ENCODE measurements around the gene MCUR1.
"Not testable (repeated sequence)": the region's sequence is repeated elsewhere in the genome, so short reads cannot be mapped to it uniquely, and the experiment has no call there.

Gene MCUR1

GRCh38 chr6:13775466-13775865, 38.9 kb downstream of the MCUR1 start:
- DNase-seq = not testable (repeated sequence)

GRCh38 chr6:13772358-13773030, 41.9 kb downstream of the MCUR1 start:
- DNase-seq = not testable (repeated sequence)

GRCh38 chr6:13769655-13770053, 44.7 kb downstream of the MCUR1 start:
- no peak for DNase-seq

GRCh38 chr6:13769034-13769654, 45.2 kb downstream of the MCUR1 start:
- DNase-seq = no peak

- no peak for DNase-seq
Observed at GRCh38 chr6:13767121-13767808, 47.1 kb downstream of the MCUR1 start.

- DNase-seq = no peak
Observed at GRCh38 chr6:13766201-13766634, 48.1 kb downstream of the MCUR1 start.

GRCh38 chr6:13765570-13765969, 48.8 kb downstream of the MCUR1 start:
- no peak for DNase-seq

- no peak for DNase-seq
Observed at GRCh38 chr6:13764996-13765395, 49.4 kb downstream of the MCUR1 start.

GRCh38 chr6:13763740-13764381, 50.5 kb downstream of the MCUR1 start:
- no peak for DNase-seq

GRCh38 chr6:13762611-13763441, 51.5 kb downstream of the MCUR1 start:
- DNase-seq = no peak

GRCh38 chr6:13761361-13762036, 52.9 kb downstream of the MCUR1 start:
- DNase-seq = no peak

GRCh38 chr6:13760307-13761304, 53.8 kb downstream of the MCUR1 start:
- DNase-seq = no peak

GRCh38 chr6:13759025-13759424, 55.3 kb downstream of the MCUR1 start:
- no peak for DNase-seq

- no peak for DNase-seq
Observed at GRCh38 chr6:13754644-13755043, 59.7 kb downstream of the MCUR1 start.

- DNase-seq = no peak
Observed at GRCh38 chr6:13743736-13744127, 70.6 kb downstream of the MCUR1 start.

- no peak for DNase-seq
Observed at GRCh38 chr6:13742961-13743735, 71.2 kb downstream of the MCUR1 start.

GRCh38 chr6:13741365-13741764, 73.0 kb downstream of the MCUR1 start:
- no peak for DNase-seq
